Type B pancreatic cell (in vitro differentiated cells): ENCODE measurements around the gene UHRF2. TPM values are rescaled to one million over a fixed set of nuclear protein-coding genes. Genes with fewer than 3 reads are reported as not detected.

Experiments
- DNase-seq: peaks from one replicate; pipeline ENCODE4 v3.0.0; 2021; ENCODE audit warnings: mixed read lengths; ENCODE audit not compliant: unreplicated experiment; ENCODE audit errors: extremely low spot score
- H3K27ac Mint-ChIP-seq: 2 replicates; pipeline ENCODE4 v1.8.0; 2021; ENCODE audit warnings: mild to moderate bottlenecking, mixed read lengths
- H3K27me3 Mint-ChIP-seq: 2 replicates; pipeline ENCODE4 v1.8.0; 2021; ENCODE audit warnings: mixed read lengths
- H3K36me3 Mint-ChIP-seq: 2 replicates; pipeline ENCODE4 v1.8.0; 2021; ENCODE audit warnings: mixed read lengths
- H3K4me1 Mint-ChIP-seq: one replicate; pipeline ENCODE4 v1.8.0; 2021; ENCODE audit warnings: mixed read lengths; ENCODE audit not compliant: unreplicated experiment
- H3K4me3 Mint-ChIP-seq: 2 replicates; pipeline ENCODE4 v1.8.0; 2021; ENCODE audit warnings: mild to moderate bottlenecking, mixed read lengths
- H3K9me3 Mint-ChIP-seq: 2 replicates; pipeline ENCODE4 v1.8.0; 2021; ENCODE audit warnings: mixed read lengths
- CTCF ChIP-seq: fragments of 200-600 bp; sonication (generic); conservative IDR thresholded peaks from 2 replicates; pipeline ENCODE4 v1.5.0; 2021; ENCODE audit warnings: antibody characterized with exemption, mild to moderate bottlenecking
- total RNA-seq: library from RNA; stranded (reverse); gene quantifications from 2 replicates; pipeline ENCODE4 v1.2.1, GENCODE V29; 2021; ENCODE audit warnings: low replicate concordance

UHRF2 gene
- total RNA-seq, 1 donor from 2014 or later, result 61.0 TPM

- DNase-seq, result no peak
- Mint-ChIP-seq H3K4me3 (no peak overlapping the region), H3K27ac (no peak overlapping the region), H3K36me3 (no peaks in the 10 kb centered on the region), H3K27me3 (no peaks in the 10 kb centered on the region), H3K4me1 (peaks cover 10% of the 10 kb centered on the region), H3K9me3 (no peaks in the 10 kb centered on the region)
- no peak for TF ChIP-seq CTCF
These were observed 139.6 kb downstream of the UHRF2 start for GRCh38 chr9:6552498-6553121.

- no peaks in the 10 kb centered on the region for H3K9me3 Mint-ChIP-seq
- no peak for TF ChIP-seq CTCF
- H3K4me3 Mint-ChIP-seq, result no peak overlapping the region
These were observed 140.9 kb downstream of the UHRF2 start for GRCh38 chr9:6553866-6554265.

More at GRCh38 chr9:6553866-6554265, 140.9 kb downstream of the UHRF2 start:
- Mint-ChIP-seq H3K27ac (no peak overlapping the region), H3K36me3 (no peaks in the 10 kb centered on the region), H3K4me1 (peaks cover 17% of the 10 kb centered on the region), H3K27me3 (no peaks in the 10 kb centered on the region)
- DNase-seq, result no peak

Other genes with a start within 250 kb of the UHRF2 start
- gene IL33, start 197.4 kb upstream of the UHRF2 start, total RNA-seq, result 0.67 and 13.3 TPM in 2 replicates
- gene TPD52L3, start 84.8 kb upstream of the UHRF2 start, total RNA-seq, result not detected in 2 replicates
- 4.9 and 11.8 TPM in 2 replicates for gene GLDC, start 232.5 kb downstream of the UHRF2 start, total RNA-seq